H9 (cell line): Measurements from ENCODE around the gene OPA3. TPM values are rescaled to one million over a fixed set of nuclear protein-coding genes. Genes with fewer than 3 reads are reported as not detected.

Source experiments
- DNase-seq: peaks from one replicate; pipeline ENCODE4 v3.0.0-alpha.2; 2017
- H2AFZ ChIP-seq: one replicate; pipeline ENCODE4 v1.6.1; 2013; ENCODE audit warnings: mild to moderate bottlenecking, low read length, control low read depth, moderate library complexity
- H2AK5ac ChIP-seq: 2 replicates; pipeline ENCODE4 v1.6.1; 2013; ENCODE audit warnings: low read length, control low read depth, mixed read lengths; ENCODE audit not compliant: insufficient read length
- H2BK120ac ChIP-seq: one replicate; pipeline ENCODE4 v1.6.1; 2013; ENCODE audit warnings: low read depth, mild to moderate bottlenecking, low read length, control low read depth, inconsistent platforms; ENCODE audit not compliant: poor library complexity, severe bottlenecking
- H2BK12ac ChIP-seq: 2 replicates; pipeline ENCODE4 v1.6.1; 2013; ENCODE audit warnings: low read length, control low read depth, mixed read lengths, low read depth; ENCODE audit not compliant: insufficient read length
- H2BK15ac ChIP-seq: 2 replicates; pipeline ENCODE4 v1.6.1; 2013; ENCODE audit warnings: low read depth, low read length, control low read depth
- H2BK20ac ChIP-seq: one replicate; pipeline ENCODE4 v1.6.1; 2013; ENCODE audit warnings: low read depth, mild to moderate bottlenecking, low read length, control low read depth, inconsistent platforms; ENCODE audit not compliant: poor library complexity, severe bottlenecking
- H2BK5ac ChIP-seq: 2 replicates; pipeline ENCODE4 v1.6.1; 2013; ENCODE audit warnings: low read length, control low read depth, mixed read lengths; ENCODE audit not compliant: insufficient read length
- H3K14ac ChIP-seq: 2 replicates; pipeline ENCODE4 v1.6.1; 2013; ENCODE audit warnings: low read length, control low read depth; ENCODE audit not compliant: insufficient read depth
- H3K18ac ChIP-seq: 2 replicates; pipeline ENCODE4 v1.6.1; 2013; ENCODE audit warnings: low read depth, mild to moderate bottlenecking, mixed read lengths, low read length, control low read depth; ENCODE audit not compliant: insufficient read length
- H3K23ac ChIP-seq: 2 replicates; pipeline ENCODE4 v1.6.1; 2013; ENCODE audit warnings: low read length, control low read depth, mixed read lengths, low read depth; ENCODE audit not compliant: insufficient read length
- H3K23me2 ChIP-seq: 2 replicates; pipeline ENCODE4 v1.6.1; 2013; ENCODE audit warnings: low read depth, mild to moderate bottlenecking, mixed read lengths, low read length, control low read depth; ENCODE audit not compliant: insufficient read length, poor library complexity, severe bottlenecking
- H3K27ac ChIP-seq: 2 replicates; pipeline ENCODE4 v1.5.1; 2013; ENCODE audit warnings: low read length, control low read depth, mixed read lengths, low read depth; ENCODE audit not compliant: insufficient read length
- H3K27me3 ChIP-seq: 2 replicates; pipeline ENCODE4 v1.6.1; 2013; ENCODE audit warnings: low read length, control low read depth, inconsistent platforms; ENCODE audit not compliant: insufficient read depth
- H3K4ac ChIP-seq: 2 replicates; pipeline ENCODE4 v1.6.1; 2013; ENCODE audit warnings: low read depth, mild to moderate bottlenecking, control low read depth, inconsistent platforms, low read length, moderate library complexity
- H3K4me1 ChIP-seq: 2 replicates; pipeline ENCODE4 v1.6.1; 2013; ENCODE audit warnings: low read length, control low read depth, inconsistent platforms; ENCODE audit not compliant: insufficient read depth
- H3K4me2 ChIP-seq: 2 replicates; pipeline ENCODE4 v1.6.1; 2013; ENCODE audit warnings: low read length, control low read depth, mixed read lengths; ENCODE audit not compliant: insufficient read length, insufficient read depth
- H3K56ac ChIP-seq: 2 replicates; pipeline ENCODE4 v1.6.1; 2013; ENCODE audit warnings: low read depth, mild to moderate bottlenecking, mixed read lengths, low read length, control low read depth; ENCODE audit not compliant: insufficient read length
- H3K79me1 ChIP-seq: 2 replicates; pipeline ENCODE4 v1.6.1; 2013; ENCODE audit warnings: low read depth, mild to moderate bottlenecking, moderate library complexity, low read length, control low read depth, inconsistent platforms; ENCODE audit not compliant: insufficient read depth, poor library complexity, severe bottlenecking
- H3K79me2 ChIP-seq: 2 replicates; pipeline ENCODE4 v1.6.1; 2013; ENCODE audit warnings: low read length, control low read depth, inconsistent platforms; ENCODE audit not compliant: insufficient read depth
- H3K9ac ChIP-seq: 2 replicates; pipeline ENCODE4 v1.6.1; 2013; ENCODE audit warnings: low read length, control low read depth, mixed read lengths; ENCODE audit not compliant: insufficient read length; ENCODE audit errors: extremely low read depth
- H3K9me3 ChIP-seq: one replicate; pipeline ENCODE4 v1.6.1; 2013; ENCODE audit warnings: low read depth, low read length, inconsistent platforms; ENCODE audit not compliant: control insufficient read depth
- H3T11ph ChIP-seq: one replicate; pipeline ENCODE4 v1.6.1; 2013; ENCODE audit warnings: mild to moderate bottlenecking, low read length, control low read depth, inconsistent platforms
- H4K20me1 ChIP-seq: one replicate; pipeline ENCODE4 v1.6.1; 2013; ENCODE audit not compliant: control insufficient read depth, insufficient read length, insufficient read depth
- H4K5ac ChIP-seq: 2 replicates; pipeline ENCODE4 v1.6.1; 2013; ENCODE audit warnings: low read depth, mild to moderate bottlenecking, mixed read lengths, low read length, control low read depth; ENCODE audit not compliant: insufficient read length
- H4K8ac ChIP-seq: replicated peaks from 2 replicates; pipeline ENCODE4 v1.6.1; 2013; ENCODE audit warnings: low read length, control low read depth, mixed read lengths, low read depth; ENCODE audit not compliant: insufficient read length
- H4K91ac ChIP-seq: 2 replicates; pipeline ENCODE4 v1.6.1; 2013; ENCODE audit warnings: low read depth, mild to moderate bottlenecking, moderate library complexity, mixed read lengths, low read length, control low read depth; ENCODE audit not compliant: insufficient read length
- H3K27ac Mint-ChIP-seq, 3 experiments: 2 replicates in 2 of 3; 3 replicates in 1 of 3; pipeline ENCODE4 v1.8.0; 2020 to 2021; ENCODE audit warnings: mixed read lengths in 3 of 3, mild to moderate bottlenecking in 1 of 3, moderate library complexity in 1 of 3
- H3K27me3 Mint-ChIP-seq: 2 replicates; pipeline ENCODE4 v1.8.0; 2021; ENCODE audit warnings: low read depth, mild to moderate bottlenecking, moderate library complexity, mixed read lengths
- H3K36me3 Mint-ChIP-seq, 3 experiments: 2 replicates in 2 of 3; 3 replicates in 1 of 3; pipeline ENCODE4 v1.8.0; 2020 to 2021; ENCODE audit warnings: low read depth in 3 of 3, mixed read lengths in 3 of 3; ENCODE audit not compliant: insufficient read depth in 1 of 3
- H3K4me1 Mint-ChIP-seq, 2 experiments: 2 replicates each; pipeline ENCODE4 v1.8.0; 2020; ENCODE audit warnings: mixed read lengths in 2 of 2
- H3K4me3 Mint-ChIP-seq, 2 experiments: 2 replicates in 1 of 2; 3 replicates in 1 of 2; pipeline ENCODE4 v1.8.0; 2020 to 2021; ENCODE audit warnings: mild to moderate bottlenecking in 2 of 2, mixed read lengths in 2 of 2, moderate library complexity in 1 of 2
- H3K9me3 Mint-ChIP-seq, 2 experiments: 2 replicates in 1 of 2; 3 replicates in 1 of 2; pipeline ENCODE4 v1.8.0; 2020; ENCODE audit warnings: mild to moderate bottlenecking in 2 of 2, mixed read lengths in 2 of 2, moderate library complexity in 1 of 2
- CTCF ChIP-seq: fragments of 200-600 bp; sonication (generic); conservative IDR thresholded peaks from 3 replicates; pipeline ENCODE4 v1.8.0; 2021; ENCODE audit warnings: antibody characterized with exemption, mild to moderate bottlenecking
- WGBS: extraction: QIAGEN DNeasy Blood & Tissue Kit; methylation state at CpG from one replicate; pipeline ENCODE4 v1.1.7; 2013; ENCODE audit warnings: missing lambda C conversion rate, low lambda C conversion rate, mixed read lengths; ENCODE audit not compliant: insufficient read length; ENCODE audit errors: extremely low coverage; 5-methylcytosine and 5-hydroxymethylcytosine counted together
- total RNA-seq: library from RNA; stranded (reverse); gene quantifications from 2 replicates; pipeline ENCODE4 v1.2.1, GENCODE V29; 2021

Gene OPA3
- total RNA-seq, 1 experiment from 2014 or later = 13.0 TPM

- no peaks in the 10 kb centered on the region for H3K4me1 ChIP-seq
- H3K4me3 Mint-ChIP-seq = peak within 1 kb of the TSS; percentile 49 to 80
- no peak within 1 kb of the TSS for H4K5ac ChIP-seq
- no peaks in the 10 kb centered on the region for H3K79me2 ChIP-seq
- H4K20me1 ChIP-seq = no peaks in the 10 kb centered on the region
- no peak for TF ChIP-seq CTCF
- no peak within 1 kb of the TSS for H3K27ac ChIP-seq
- H3K36me3 Mint-ChIP-seq = peaks cover 0 to 3% (median 0%) of the 10 kb centered on the region in 3 experiments; a peak in 2 of 7 replicates
- H2BK15ac ChIP-seq = no peak within 1 kb of the TSS
- H3K23me2 ChIP-seq = peaks cover 6% of the 10 kb centered on the region
- no peak within 1 kb of the TSS for H3K14ac ChIP-seq
- H2BK20ac ChIP-seq = no peak within 1 kb of the TSS
- peak within 1 kb of the TSS in 1 of 3 experiments; percentile 40; a peak in 1 of 7 replicates for H3K27ac Mint-ChIP-seq
- no peak within 1 kb of the TSS for H3K23ac ChIP-seq
- no peak within 1 kb of the TSS for H2AFZ ChIP-seq
- no peaks in the 10 kb centered on the region for H3K9me3 ChIP-seq
- no peak within 1 kb of the TSS for H3K18ac ChIP-seq
- H3K4me1 Mint-ChIP-seq = peaks cover 32 to 53% of the 10 kb centered on the region in 2 experiments
- H3K27me3 Mint-ChIP-seq = peaks cover 68% of the 10 kb centered on the region
- WGBS = no CpG with 5 or more reads among the region's 52 CpGs
- no peak within 1 kb of the TSS for H3K56ac ChIP-seq
- no peaks in the 10 kb centered on the region for H3K79me1 ChIP-seq
- peaks cover 34% of the 10 kb centered on the region for H3K27me3 ChIP-seq
- no peak within 1 kb of the TSS for H4K91ac ChIP-seq
- H3K9ac ChIP-seq = no peak within 1 kb of the TSS
- peak within 1 kb of the TSS; percentile 40 for H3K4me2 ChIP-seq
- no peak within 1 kb of the TSS for H2BK120ac ChIP-seq
- no peak within 1 kb of the TSS for H2AK5ac ChIP-seq
- no peak within 1 kb of the TSS for H4K8ac ChIP-seq
- H3K9me3 Mint-ChIP-seq = no peaks in the 10 kb centered on the region; a peak in 1 of 5 replicates
- H2BK5ac ChIP-seq = no peak within 1 kb of the TSS
- no peak within 1 kb of the TSS for H3K4ac ChIP-seq
- no peak within 1 kb of the TSS for H2BK12ac ChIP-seq
- peak; percentile 81 for DNase-seq
- no peak within 1 kb of the TSS for H3T11ph ChIP-seq
Observed at GRCh38 chr19:45601524-45602374, 17.1 kb upstream of the OPA3 start, which contains the start of gene GPR4. TSS of gene GPR4 (minus strand) at chr19:45602212. CDS start at chr19:45591866, 10,346 bp downstream.
